Cerebellar nuclear complex (tissue), 1 donor: ENCODE data around the gene DPYSL5.

Experiments
- DNase-seq, 2 experiments: peaks; one replicate each; lab custom pipeline; 2025; lab: John Stamatoyannopoulos, UW

DPYSL5 gene

GRCh38 chr2:26993768-26994167, 145.8 kb downstream of the DPYSL5 start:
- DNase-seq, result no peak

GRCh38 chr2:26994983-26995382, 147.1 kb downstream of the DPYSL5 start:
- DNase-seq, result no peak

DNA sequence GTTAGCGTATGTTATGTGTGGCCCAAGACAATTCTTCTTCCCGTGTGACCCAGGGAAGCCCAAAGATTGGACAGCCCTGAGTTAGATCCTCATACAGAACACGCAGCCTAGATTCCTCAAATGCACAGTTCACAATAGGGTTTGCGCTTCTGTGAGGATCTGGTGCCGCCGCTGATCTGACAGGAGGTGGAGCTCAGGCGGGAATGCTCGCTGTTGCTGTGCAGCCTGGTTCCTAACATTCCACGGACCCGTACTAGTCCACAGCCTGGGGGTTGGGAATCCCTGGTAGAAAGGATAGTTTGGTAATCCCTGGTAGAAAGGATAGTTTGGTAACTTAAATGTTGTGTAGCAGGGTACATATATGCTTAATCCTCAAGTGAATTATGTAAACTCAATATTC, 149.5 kb downstream of the DPYSL5 start:
- no peak for DNase-seq

DNA sequence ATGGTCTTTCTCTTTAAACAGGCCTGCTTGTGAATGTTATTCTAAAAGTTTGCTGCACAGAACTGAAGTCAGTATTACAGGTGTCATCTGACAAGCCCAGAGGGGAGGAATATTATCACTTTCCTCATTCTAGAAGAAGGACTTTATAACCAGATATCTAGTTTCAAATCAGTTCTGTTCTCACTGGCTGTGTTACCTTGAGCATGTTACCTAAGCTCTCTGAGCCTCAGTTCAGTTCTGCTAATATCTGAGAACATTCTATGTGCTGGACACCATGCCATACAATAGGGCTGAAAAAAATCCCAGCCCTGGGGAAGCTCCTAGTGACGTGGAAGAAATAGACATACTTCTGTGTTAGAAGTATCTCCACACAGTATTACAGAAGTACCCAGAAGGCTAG, 150.4 kb downstream of the DPYSL5 start:
- no peak for DNase-seq
